OCI-LY7 (cell line): ENCODE data around the gene WFS1. TPM values are rescaled to one million over a fixed set of nuclear protein-coding genes. Genes with fewer than 3 reads are reported as not detected.

Experiments
- BruUV-seq: library from RNA; stranded (reverse); fragments of 400-500 nt; replicated peaks from 2 replicates; lab custom pipeline; 2021; lab: Mats Ljungman, UMichigan
- CTCF ChIA-PET: fragments of 300-600 bp; sonication (Branson Sonifier 250); formaldehyde crosslinking; loops from one replicate; lab custom pipeline; 2022; ENCODE audit warnings: antibody characterized with exemption; ENCODE audit not compliant: unreplicated experiment; lab: Charles Lee
- POLR2A ChIA-PET: fragments of 300-600 bp; sonication (Branson Sonifier 250); formaldehyde crosslinking; loops from one replicate; lab custom pipeline; 2022; ENCODE audit warnings: antibody characterized with exemption; lab: Charles Lee
- DNase-seq: peaks from one replicate; pipeline ENCODE4 v3.0.0-alpha.2; 2015; ENCODE audit warnings: low spot score
- H2AFZ ChIP-seq: fragments of 200-600 bp; sonication (generic), shearing (Covaris generic); 2 replicates; pipeline ENCODE4 v1.6.1; 2014; ENCODE audit warnings: mild to moderate bottlenecking, antibody characterized with exemption, low read length, moderate library complexity
- H3K27ac ChIP-seq: fragments of 200-600 bp; sonication (generic); 2 replicates; pipeline ENCODE4 v1.5.1; 2014; ENCODE audit warnings: mixed run types, low read depth, mild to moderate bottlenecking, moderate library complexity, low read length, inconsistent platforms; ENCODE audit not compliant: poor library complexity, severe bottlenecking
- H3K36me3 ChIP-seq: fragments of 200-600 bp; sonication (generic); 2 replicates; pipeline ENCODE4 v1.6.1; 2014; ENCODE audit warnings: mild to moderate bottlenecking, antibody characterized with exemption, low read length, moderate library complexity, mixed read lengths; ENCODE audit not compliant: insufficient read depth
- H3K4me1 ChIP-seq: fragments of 200-600 bp; sonication (generic); 2 replicates; pipeline ENCODE4 v1.5.1; 2014; ENCODE audit warnings: mild to moderate bottlenecking, low read length; ENCODE audit not compliant: insufficient read depth, poor library complexity, severe bottlenecking
- H3K4me2 ChIP-seq: fragments of 200-600 bp; sonication (generic); 2 replicates; pipeline ENCODE4 v1.6.1; 2014; ENCODE audit warnings: mild to moderate bottlenecking, low read length
- H3K4me3 ChIP-seq: fragments of 200-600 bp; sonication (generic); 2 replicates; pipeline ENCODE4 v1.5.1; 2014; ENCODE audit warnings: mild to moderate bottlenecking, low read depth, low read length; ENCODE audit not compliant: poor library complexity, severe bottlenecking
- H3K79me2 ChIP-seq: fragments of 200-600 bp; sonication (generic); 2 replicates; pipeline ENCODE4 v1.6.1; 2016; ENCODE audit warnings: low read depth, mild to moderate bottlenecking, low read length, moderate library complexity, mixed read lengths; ENCODE audit not compliant: insufficient read depth
- H3K9me2 ChIP-seq: fragments of 200-600 bp; sonication (generic); 2 replicates; pipeline ENCODE4 v1.6.1; 2016; ENCODE audit warnings: mild to moderate bottlenecking, low read length, mixed read lengths; ENCODE audit not compliant: insufficient read depth
- H3K9me3 ChIP-seq: fragments of 200-600 bp; sonication (generic); 2 replicates; pipeline ENCODE4 v1.6.1; 2014; ENCODE audit warnings: mild to moderate bottlenecking, mixed run types, low read length, mixed read lengths
- H4K20me1 ChIP-seq: fragments of 200-600 bp; sonication (generic); 2 replicates; pipeline ENCODE4 v1.6.1; 2014; ENCODE audit warnings: mild to moderate bottlenecking, antibody characterized with exemption, low read length, moderate library complexity, mixed read lengths; ENCODE audit not compliant: insufficient read depth
- CTCF ChIP-seq: fragments of 200-600 bp; sonication (generic); conservative IDR thresholded peaks from 2 replicates; pipeline ENCODE4 v1.5.1; 2014; ENCODE audit warnings: mild to moderate bottlenecking, antibody characterized with exemption, low read length, moderate library complexity, mixed read lengths
- EZH2phosphoT487 ChIP-seq: fragments of 200-600 bp; sonication (generic); IDR thresholded peaks from 2 replicates; pipeline ENCODE4 v1.6.1; 2018; ENCODE audit warnings: low read depth, borderline replicate concordance, mild to moderate bottlenecking, mixed run types, antibody characterized with exemption, low read length, moderate library complexity, mixed read lengths
- intact Hi-C: fragments of 100-400 bp; cut with micrococcal nuclease; formaldehyde crosslinking; loops from one replicate; pipeline ENCODE4 v1.10.0; 2022; ENCODE audit not compliant: unreplicated experiment
- total RNA-seq, 2 experiments: library from RNA; depleted of rRNA in 1 of 2; stranded (reverse); fragments of >200 nt in 1 of 2; shearing (Covaris generic) in 1 of 2; gene quantifications; 2 replicates each; pipeline ENCODE4 v1.2.3, GENCODE V29; 2014 to 2022

The WFS1 gene
- total RNA-seq, 2 experiments from 2014 or later, result 6.1 to 14.5 TPM

- no peaks in the 10 kb centered on the region for H3K4me1 ChIP-seq
- BruUV-seq, result no TSS peak
- no peaks in the 10 kb centered on the region for H3K9me2 ChIP-seq
- no peaks in the 10 kb centered on the region for H3K79me2 ChIP-seq
- no peak overlapping the region for H3K4me2 ChIP-seq
- no peak overlapping the region for H3K27ac ChIP-seq
- no peak for TF ChIP-seq CTCF
- no peak for TF ChIP-seq EZH2phosphoT487
- ChIA-PET POLR2A (no interaction called here), CTCF (no interaction called here)
- H3K36me3 ChIP-seq, result 0 out of 2 replicates have a peak, but pooled peaks cover 3% of the 10 kb centered on the region
- no peaks in the 10 kb centered on the region for H4K20me1 ChIP-seq
- no peak overlapping the region for H3K4me3 ChIP-seq
- DNase-seq, result no peak
- H3K9me3 ChIP-seq, result no peaks in the 10 kb centered on the region
- H2AFZ ChIP-seq, result no peak overlapping the region
- intact Hi-C loops, result no loop called here
These were observed 20.6 kb downstream of the WFS1 start for GRCh38 chr4:6290256-6290655.

- TF ChIP-seq CTCF (no peak), EZH2phosphoT487 (no peak)
- ChIA-PET CTCF (no interaction called here), POLR2A (no interaction called here)
- H2AFZ ChIP-seq, result no peak overlapping the region
- H3K79me2 ChIP-seq, result no peaks in the 10 kb centered on the region
- no peak overlapping the region for H3K27ac ChIP-seq
- intact Hi-C loops, result no loop called here
- H4K20me1 ChIP-seq, result no peaks in the 10 kb centered on the region
- no TSS peak for BruUV-seq
- H3K36me3 ChIP-seq, result 0 out of 2 replicates have a peak, but pooled peaks cover 3% of the 10 kb centered on the region
- H3K4me2 ChIP-seq, result no peak overlapping the region
- H3K4me1 ChIP-seq, result no peaks in the 10 kb centered on the region
- no peak overlapping the region for H3K4me3 ChIP-seq
- no peaks in the 10 kb centered on the region for H3K9me2 ChIP-seq
- DNase-seq, result no peak
- no peaks in the 10 kb centered on the region for H3K9me3 ChIP-seq
These were observed 21.3 kb downstream of the WFS1 start for GRCh38 chr4:6290769-6291547.

GRCh38 chr4:6291784-6292297, 22.2 kb downstream of the WFS1 start:
- Histone ChIP-seq H3K4me1 (no peaks in the 10 kb centered on the region), H4K20me1 (no peaks in the 10 kb centered on the region), H3K9me3 (no peaks in the 10 kb centered on the region), H3K9me2 (no peaks in the 10 kb centered on the region), H3K79me2 (no peaks in the 10 kb centered on the region), H3K4me3 (no peak overlapping the region), H3K4me2 (no peak overlapping the region), H3K27ac (no peak overlapping the region), H2AFZ (no peak overlapping the region), H3K36me3 (0 out of 2 replicates have a peak, but pooled peaks cover 3% of the 10 kb centered on the region)
- BruUV-seq, result no TSS peak
- intact Hi-C loops, result no loop called here
- CTCF ChIA-PET, result no interaction called here
- TF ChIP-seq CTCF (no peak), EZH2phosphoT487 (no peak)
- DNase-seq, result no peak
- POLR2A ChIA-PET, result no interaction called here
